GM12801 (cell line): ENCODE results near the gene SMO.

Experiments
- CTCF ChIP-seq: IDR thresholded peaks from one replicate; pipeline ENCODE4 v1.5.1; 2011; ENCODE audit warnings: control low read depth; ENCODE audit not compliant: insufficient read length; ENCODE audit errors: extremely low read depth

The SMO gene

GRCh38 chr7:129150199-129150996 lies 38.0 kb upstream of the SMO start:
- no peak for TF ChIP-seq CTCF

GRCh38 chr7:129157651-129158050 lies 30.8 kb upstream of the SMO start:
- no peak for TF ChIP-seq CTCF

- TF ChIP-seq CTCF = no peak
Measured at GRCh38 chr7:129159539-129159938, 28.9 kb upstream of the SMO start.

- no peak for TF ChIP-seq CTCF
Measured at GRCh38 chr7:129160161-129160905, 28.1 kb upstream of the SMO start.

- no peak for TF ChIP-seq CTCF
Measured at GRCh38 chr7:129161524-129162225, 26.8 kb upstream of the SMO start.

GRCh38 chr7:129162732-129163131 lies 25.7 kb upstream of the SMO start:
- no peak for TF ChIP-seq CTCF

GRCh38 chr7:129163875-129164544 lies 24.4 kb upstream of the SMO start:
- no peak for TF ChIP-seq CTCF
